ENCODE measurements around the gene STX7.

The STX7 gene

DNA sequence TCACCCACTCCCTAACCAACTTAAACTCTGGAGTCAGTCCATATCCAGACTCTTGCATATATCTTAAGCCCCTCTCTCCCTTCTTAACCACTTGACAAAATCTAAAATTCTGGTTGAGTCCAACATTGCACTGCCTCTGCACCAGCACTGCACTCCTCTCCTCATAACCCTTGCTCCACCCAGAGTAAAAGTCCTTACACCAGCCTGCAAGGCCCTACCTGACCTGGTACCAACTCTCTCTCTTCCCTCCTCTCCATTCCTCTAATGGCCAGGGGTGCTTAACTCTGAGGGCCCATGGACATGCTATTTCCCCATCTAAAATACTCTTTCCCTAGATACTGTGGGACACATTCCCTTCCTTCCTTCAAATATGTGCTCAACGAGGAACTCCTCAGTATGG lies 21.0 kb downstream of the STX7 start:
- Histone ChIP-seq H3K27me3 (ENCODE audit: control insufficient read depth in 1 of 2, insufficient read depth in 2 of 2, low read length in 2 of 2) (no peaks in the 10 kb centered on the region), H3K9me3 (ENCODE audit: control insufficient read depth in 1 of 2, low read length in 2 of 2) (no peaks in the 10 kb centered on the region), H3K36me3 (ENCODE audit: control insufficient read depth in 1 of 2, insufficient read depth in 2 of 2, low read length in 2 of 2) (peaks cover 0 to 8% of the 10 kb centered on the region in 2 donors), H3K27ac (ENCODE audit: low read depth, low read length) (no peak overlapping the region), H3K9ac (ENCODE audit: low read depth in 1 of 2, low read length in 2 of 2) (no peak overlapping the region), H3K4me3 (ENCODE audit: low read depth in 1 of 2, low read length in 2 of 2) (no peak overlapping the region), H3K4me1 (ENCODE audit: control insufficient read depth in 1 of 2, insufficient read depth in 2 of 2, low read length in 2 of 2) (peaks cover 3 to 14% of the 10 kb centered on the region in 2 donors)

DNA sequence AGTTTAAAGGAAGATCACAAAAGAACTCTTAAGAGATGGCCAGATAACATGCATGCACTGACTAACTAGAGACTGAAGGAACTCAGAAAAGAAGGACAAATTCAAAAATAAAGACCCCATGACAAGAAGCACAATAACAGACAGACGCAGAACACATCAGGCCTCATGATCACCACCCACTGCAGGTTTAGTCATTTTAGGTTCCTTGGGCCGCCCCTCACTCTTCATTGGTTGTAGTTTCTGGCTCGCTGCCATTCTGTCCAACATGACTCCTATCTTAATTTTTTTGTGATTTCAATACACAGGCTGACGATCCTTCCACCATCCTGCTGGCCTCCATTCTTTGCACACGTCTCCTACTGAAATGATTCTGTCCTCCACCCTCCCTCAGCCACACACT lies 21.6 kb downstream of the STX7 start:
- no peak overlapping the region for H3K4me3 ChIP-seq (ENCODE audit: low read depth in 1 of 2, low read length in 2 of 2)
- no peak overlapping the region for H3K27ac ChIP-seq (ENCODE audit: low read depth, low read length)
- no peaks in the 10 kb centered on the region for H3K9me3 ChIP-seq (ENCODE audit: control insufficient read depth in 1 of 2, low read length in 2 of 2)
- H3K4me1 ChIP-seq (ENCODE audit: control insufficient read depth in 1 of 2, insufficient read depth in 2 of 2, low read length in 2 of 2) = peaks cover 3 to 9% of the 10 kb centered on the region in 2 donors
- H3K27me3 ChIP-seq (ENCODE audit: control insufficient read depth in 1 of 2, insufficient read depth in 2 of 2, low read length in 2 of 2) = no peaks in the 10 kb centered on the region
- peaks cover 0 to 8% of the 10 kb centered on the region in 2 donors for H3K36me3 ChIP-seq (ENCODE audit: control insufficient read depth in 1 of 2, insufficient read depth in 2 of 2, low read length in 2 of 2)
- no peak overlapping the region for H3K9ac ChIP-seq (ENCODE audit: low read depth in 1 of 2, low read length in 2 of 2)

DNA sequence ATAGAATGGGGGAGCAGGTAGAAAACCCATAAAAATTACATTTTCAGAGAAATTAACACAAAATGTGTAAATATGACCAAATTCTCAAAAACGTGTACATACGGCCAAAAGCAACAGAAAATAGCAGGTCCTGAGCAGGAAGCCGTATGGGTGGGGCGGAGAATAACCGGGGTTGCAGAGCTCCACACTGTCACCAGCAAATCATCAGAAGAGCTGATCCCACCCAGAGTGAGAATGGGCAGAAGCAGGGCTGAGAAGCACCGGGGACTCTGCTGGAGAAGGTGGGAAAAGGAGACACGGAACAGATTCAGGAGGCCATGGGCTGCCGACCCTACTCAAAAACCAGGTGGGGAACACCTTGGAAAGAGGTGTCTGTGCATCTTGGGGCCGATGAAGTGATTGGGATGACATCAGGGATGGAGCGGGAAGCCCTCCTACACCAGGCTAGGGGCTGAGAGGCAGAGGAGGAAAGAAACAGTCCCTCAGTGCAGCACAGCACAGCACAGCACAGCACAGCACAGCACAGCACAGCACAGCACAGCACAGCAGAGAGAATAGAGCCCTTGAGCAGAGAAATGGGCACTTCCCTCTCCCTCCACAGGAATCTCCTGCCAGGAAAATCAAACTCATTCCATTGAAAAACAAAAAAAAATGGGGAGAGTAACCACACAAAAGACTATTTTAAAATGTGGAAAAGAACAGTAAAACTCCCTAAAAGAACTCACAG lies 22.3 kb downstream of the STX7 start:
- Histone ChIP-seq H3K27ac (ENCODE audit: low read depth, low read length) (no peak overlapping the region), H3K9me3 (ENCODE audit: control insufficient read depth in 1 of 2, low read length in 2 of 2) (no peaks in the 10 kb centered on the region), H3K27me3 (ENCODE audit: control insufficient read depth in 1 of 2, insufficient read depth in 2 of 2, low read length in 2 of 2) (no peaks in the 10 kb centered on the region), H3K9ac (ENCODE audit: low read depth in 1 of 2, low read length in 2 of 2) (no peak overlapping the region), H3K36me3 (ENCODE audit: control insufficient read depth in 1 of 2, insufficient read depth in 2 of 2, low read length in 2 of 2) (peaks cover 0 to 8% of the 10 kb centered on the region in 2 donors), H3K4me3 (ENCODE audit: low read depth in 1 of 2, low read length in 2 of 2) (no peak overlapping the region), H3K4me1 (ENCODE audit: control insufficient read depth in 1 of 2, insufficient read depth in 2 of 2, low read length in 2 of 2) (peaks cover 3 to 9% of the 10 kb centered on the region in 2 donors)

DNA sequence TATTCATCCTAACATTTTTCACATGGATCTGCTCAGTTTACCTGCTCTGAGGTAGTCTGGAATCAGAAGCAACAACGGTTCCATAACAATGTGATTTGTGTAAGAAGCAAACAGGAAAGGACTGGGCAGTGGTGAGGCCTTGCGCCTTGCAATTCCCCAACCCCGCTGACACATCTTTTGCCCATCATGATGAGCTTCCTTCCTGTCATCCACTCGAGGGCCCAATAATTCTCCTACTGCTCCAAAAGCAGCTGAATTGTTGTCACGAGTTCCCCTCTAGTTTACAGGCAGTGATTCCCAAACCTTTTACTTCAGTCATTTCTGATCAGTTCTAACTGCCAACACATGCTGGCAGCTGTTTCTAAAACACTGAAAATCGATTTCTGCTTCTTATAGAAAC lies 22.9 kb downstream of the STX7 start:
- H3K4me3 ChIP-seq (ENCODE audit: low read depth in 1 of 2, low read length in 2 of 2) = no peak overlapping the region
- no peaks in the 10 kb centered on the region for H3K9me3 ChIP-seq (ENCODE audit: control insufficient read depth in 1 of 2, low read length in 2 of 2)
- H3K27ac ChIP-seq (ENCODE audit: low read depth, low read length) = no peak overlapping the region
- peaks cover 3 to 9% of the 10 kb centered on the region in 2 donors for H3K4me1 ChIP-seq (ENCODE audit: control insufficient read depth in 1 of 2, insufficient read depth in 2 of 2, low read length in 2 of 2)
- H3K9ac ChIP-seq (ENCODE audit: low read depth in 1 of 2, low read length in 2 of 2) = no peak overlapping the region
- H3K36me3 ChIP-seq (ENCODE audit: control insufficient read depth in 1 of 2, insufficient read depth in 2 of 2, low read length in 2 of 2) = peaks cover 0 to 8% of the 10 kb centered on the region in 2 donors
- H3K27me3 ChIP-seq (ENCODE audit: control insufficient read depth in 1 of 2, insufficient read depth in 2 of 2, low read length in 2 of 2) = no peaks in the 10 kb centered on the region

DNA sequence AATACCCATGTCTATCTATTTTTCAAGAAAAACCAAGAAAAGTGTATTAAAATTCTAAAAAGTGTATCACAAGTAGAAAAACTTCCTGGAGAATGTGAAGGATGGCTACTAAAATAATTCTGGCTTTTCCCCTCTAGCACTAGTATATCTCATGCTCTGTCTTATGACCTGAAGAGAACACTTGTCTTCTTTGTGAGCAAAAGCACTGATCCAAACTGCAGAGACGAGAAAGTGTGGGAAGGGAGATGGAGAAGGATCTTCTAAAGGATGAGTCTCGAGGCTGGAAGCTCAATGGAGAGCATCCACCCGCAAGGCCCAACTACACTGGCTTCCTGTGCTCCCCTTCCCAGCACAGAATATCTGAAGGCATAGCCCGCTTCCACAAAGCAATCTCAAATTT lies 23.5 kb downstream of the STX7 start:
- peaks cover 3 to 5% of the 10 kb centered on the region in 2 donors for H3K4me1 ChIP-seq (ENCODE audit: control insufficient read depth in 1 of 2, insufficient read depth in 2 of 2, low read length in 2 of 2)
- H3K27me3 ChIP-seq (ENCODE audit: control insufficient read depth in 1 of 2, insufficient read depth in 2 of 2, low read length in 2 of 2) = no peaks in the 10 kb centered on the region
- H3K36me3 ChIP-seq (ENCODE audit: control insufficient read depth in 1 of 2, insufficient read depth in 2 of 2, low read length in 2 of 2) = peaks cover 0 to 4% of the 10 kb centered on the region in 2 donors
- no peaks in the 10 kb centered on the region for H3K9me3 ChIP-seq (ENCODE audit: control insufficient read depth in 1 of 2, low read length in 2 of 2)
- H3K9ac ChIP-seq (ENCODE audit: low read depth in 1 of 2, low read length in 2 of 2) = no peak overlapping the region
- no peak overlapping the region for H3K27ac ChIP-seq (ENCODE audit: low read depth, low read length)
- no peak overlapping the region for H3K4me3 ChIP-seq (ENCODE audit: low read depth in 1 of 2, low read length in 2 of 2)

DNA sequence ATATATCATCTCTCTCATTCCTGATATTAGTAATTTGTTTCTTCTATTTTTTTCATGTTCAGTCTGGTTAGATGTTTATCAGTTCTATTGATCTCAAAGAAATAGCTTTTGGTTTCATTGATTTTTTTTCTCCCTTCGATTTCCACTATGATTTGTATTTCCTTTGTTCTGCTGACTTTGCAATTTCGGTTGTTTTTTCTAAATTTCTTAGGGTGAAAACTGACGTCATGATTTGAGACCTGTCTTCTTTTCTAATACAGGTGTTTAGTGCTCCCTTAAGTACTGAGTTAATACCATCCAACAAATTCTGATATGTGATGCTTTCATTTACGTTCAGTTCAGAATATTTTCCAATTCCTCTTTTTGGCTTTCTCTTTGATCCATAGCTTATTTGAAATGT lies 25.2 kb downstream of the STX7 start:
- Histone ChIP-seq H3K4me1 (ENCODE audit: control insufficient read depth in 1 of 2, insufficient read depth in 2 of 2, low read length in 2 of 2) (peaks cover 3 to 5% of the 10 kb centered on the region in 2 donors), H3K9ac (ENCODE audit: low read depth in 1 of 2, low read length in 2 of 2) (no peak overlapping the region), H3K27ac (ENCODE audit: low read depth, low read length) (no peak overlapping the region), H3K27me3 (ENCODE audit: control insufficient read depth in 1 of 2, insufficient read depth in 2 of 2, low read length in 2 of 2) (no peaks in the 10 kb centered on the region), H3K4me3 (ENCODE audit: low read depth in 1 of 2, low read length in 2 of 2) (no peak overlapping the region), H3K9me3 (ENCODE audit: control insufficient read depth in 1 of 2, low read length in 2 of 2) (no peaks in the 10 kb centered on the region), H3K36me3 (ENCODE audit: control insufficient read depth in 1 of 2, insufficient read depth in 2 of 2, low read length in 2 of 2) (peaks cover 0 to 3% of the 10 kb centered on the region in 2 donors)

DNA sequence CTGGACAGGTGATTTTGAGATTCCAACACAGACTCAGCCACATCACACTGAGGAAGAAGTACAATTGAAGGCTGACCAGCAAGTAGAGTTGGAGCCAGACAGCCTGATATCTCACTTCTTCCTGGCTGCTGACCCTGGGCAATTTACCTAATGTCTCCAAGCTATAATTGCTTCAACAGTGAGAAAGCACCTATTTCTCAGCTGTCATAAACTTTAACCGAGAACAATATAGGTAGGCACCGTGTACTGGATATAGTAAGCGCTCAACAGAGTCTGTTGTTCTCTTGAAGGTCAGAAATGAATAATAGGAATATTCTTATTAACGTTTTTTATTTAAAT lies 28.3 kb downstream of the STX7 start:
- Histone ChIP-seq H3K27me3 (ENCODE audit: control insufficient read depth in 1 of 2, insufficient read depth in 2 of 2, low read length in 2 of 2) (no peaks in the 10 kb centered on the region), H3K36me3 (ENCODE audit: control insufficient read depth in 1 of 2, insufficient read depth in 2 of 2, low read length in 2 of 2) (peaks cover 0 to 11% of the 10 kb centered on the region in 2 donors), H3K9me3 (ENCODE audit: control insufficient read depth in 1 of 2, low read length in 2 of 2) (no peaks in the 10 kb centered on the region), H3K9ac (ENCODE audit: low read depth in 1 of 2, low read length in 2 of 2) (no peak overlapping the region), H3K4me3 (ENCODE audit: low read depth in 1 of 2, low read length in 2 of 2) (no peak overlapping the region), H3K4me1 (ENCODE audit: control insufficient read depth in 1 of 2, insufficient read depth in 2 of 2, low read length in 2 of 2) (peaks cover 0 to 12% of the 10 kb centered on the region in 2 donors), H3K27ac (ENCODE audit: low read depth, low read length) (no peak overlapping the region)

DNA sequence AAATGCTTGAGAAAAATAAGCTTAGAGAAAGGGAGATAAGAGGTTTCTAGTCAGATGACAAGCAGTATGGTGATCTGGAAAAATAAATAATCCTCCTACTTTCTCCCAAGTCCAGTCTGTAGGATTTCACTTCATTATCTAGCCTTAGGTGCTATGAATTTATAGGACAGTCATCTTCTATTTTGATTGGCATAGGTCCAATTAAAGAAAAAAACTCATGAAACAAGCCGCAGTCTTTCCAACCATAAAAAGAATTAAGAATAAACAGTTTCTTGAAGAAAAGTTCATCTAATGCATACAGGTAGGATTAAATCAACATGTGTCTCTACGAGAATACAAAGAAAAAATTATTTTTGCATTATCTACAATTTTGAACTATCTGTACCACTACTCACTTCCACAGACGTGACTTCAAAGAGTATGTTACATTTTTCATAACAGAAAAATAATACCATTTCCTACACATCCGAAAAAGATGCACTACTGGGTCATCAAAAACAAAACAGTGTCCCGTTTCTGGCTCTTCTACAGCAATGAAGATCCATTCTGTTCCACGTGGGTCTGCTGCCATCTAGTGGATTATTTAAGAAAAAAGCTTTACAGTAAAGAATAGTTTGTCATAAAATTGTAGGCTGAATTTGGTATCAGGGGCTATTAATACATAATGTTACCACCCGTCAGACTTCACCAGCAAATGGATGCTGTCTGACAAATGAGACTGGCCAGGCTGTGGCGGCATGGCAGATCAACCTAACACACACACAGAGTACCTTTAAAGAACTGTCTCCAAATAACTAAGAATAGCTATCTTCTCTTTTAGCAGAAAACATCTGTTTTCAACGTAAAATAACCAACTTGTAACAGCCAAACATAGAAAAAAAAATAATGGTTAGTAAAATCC lies 28.9 kb downstream of the STX7 start:
- Histone ChIP-seq H3K4me3 (ENCODE audit: low read depth in 1 of 2, low read length in 2 of 2) (no peak overlapping the region), H3K4me1 (ENCODE audit: control insufficient read depth in 1 of 2, insufficient read depth in 2 of 2, low read length in 2 of 2) (peaks cover 0 to 12% of the 10 kb centered on the region in 2 donors), H3K36me3 (ENCODE audit: control insufficient read depth in 1 of 2, insufficient read depth in 2 of 2, low read length in 2 of 2) (peaks cover 0 to 11% of the 10 kb centered on the region in 2 donors), H3K27me3 (ENCODE audit: control insufficient read depth in 1 of 2, insufficient read depth in 2 of 2, low read length in 2 of 2) (no peaks in the 10 kb centered on the region), H3K9me3 (ENCODE audit: control insufficient read depth in 1 of 2, low read length in 2 of 2) (no peaks in the 10 kb centered on the region), H3K9ac (ENCODE audit: low read depth in 1 of 2, low read length in 2 of 2) (no peak overlapping the region), H3K27ac (ENCODE audit: low read depth, low read length) (no peak overlapping the region)

DNA sequence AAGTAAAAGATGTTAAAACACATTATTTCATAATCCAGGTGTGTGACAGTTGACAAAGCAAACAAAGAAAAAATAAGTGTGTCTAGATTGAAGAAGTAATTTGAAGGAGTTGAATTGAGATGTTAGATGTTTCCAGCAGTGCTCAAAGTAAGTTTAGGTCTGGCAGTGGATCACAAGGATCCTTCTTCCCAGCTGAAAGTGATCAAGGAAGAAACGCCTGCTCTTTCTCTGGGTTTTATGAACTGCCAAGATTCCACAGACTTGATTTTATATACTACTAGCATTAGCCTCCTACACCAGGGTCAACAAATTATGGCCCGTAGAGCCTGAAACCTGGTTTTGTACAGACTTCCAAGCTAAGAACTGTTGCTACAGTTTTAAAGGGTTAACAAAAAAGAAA lies 30.3 kb downstream of the STX7 start:
- H3K36me3 ChIP-seq (ENCODE audit: control insufficient read depth in 1 of 2, insufficient read depth in 2 of 2, low read length in 2 of 2) = peaks cover 0 to 11% of the 10 kb centered on the region in 2 donors
- H3K27ac ChIP-seq (ENCODE audit: low read depth, low read length) = no peak overlapping the region
- no peak overlapping the region for H3K9ac ChIP-seq (ENCODE audit: low read depth in 1 of 2, low read length in 2 of 2)
- peaks cover 0 to 6% of the 10 kb centered on the region in 2 donors for H3K4me1 ChIP-seq (ENCODE audit: control insufficient read depth in 1 of 2, insufficient read depth in 2 of 2, low read length in 2 of 2)
- H3K4me3 ChIP-seq (ENCODE audit: low read depth in 1 of 2, low read length in 2 of 2) = no peak overlapping the region
- H3K9me3 ChIP-seq (ENCODE audit: control insufficient read depth in 1 of 2, low read length in 2 of 2) = no peaks in the 10 kb centered on the region
- no peaks in the 10 kb centered on the region for H3K27me3 ChIP-seq (ENCODE audit: control insufficient read depth in 1 of 2, insufficient read depth in 2 of 2, low read length in 2 of 2)

DNA sequence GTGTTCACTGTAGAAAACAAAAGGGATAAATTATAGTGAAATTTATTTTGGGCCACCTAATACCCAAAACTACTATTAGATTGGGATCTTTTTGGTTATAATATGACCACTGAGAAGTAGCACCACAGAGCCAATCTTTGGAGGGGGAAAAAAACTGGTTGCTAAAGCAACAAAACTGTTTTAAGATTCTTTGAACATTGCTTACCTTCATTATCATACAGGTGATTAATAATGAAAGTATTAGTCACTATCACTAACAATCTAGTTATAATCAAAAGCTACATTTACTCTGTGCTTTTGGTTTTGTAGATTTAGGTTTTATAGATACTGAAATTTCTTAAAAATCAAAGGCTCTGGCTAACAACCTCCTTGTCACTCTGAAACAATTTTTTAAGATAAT lies 31.7 kb downstream of the STX7 start:
- no peak overlapping the region for H3K27ac ChIP-seq (ENCODE audit: low read depth, low read length)
- no peaks in the 10 kb centered on the region for H3K27me3 ChIP-seq (ENCODE audit: control insufficient read depth in 1 of 2, insufficient read depth in 2 of 2, low read length in 2 of 2)
- H3K9ac ChIP-seq (ENCODE audit: low read depth in 1 of 2, low read length in 2 of 2) = no peak overlapping the region
- no peak overlapping the region for H3K4me3 ChIP-seq (ENCODE audit: low read depth in 1 of 2, low read length in 2 of 2)
- peaks cover 0 to 11% of the 10 kb centered on the region in 2 donors for H3K36me3 ChIP-seq (ENCODE audit: control insufficient read depth in 1 of 2, insufficient read depth in 2 of 2, low read length in 2 of 2)
- H3K4me1 ChIP-seq (ENCODE audit: control insufficient read depth in 1 of 2, insufficient read depth in 2 of 2, low read length in 2 of 2) = peaks cover 0 to 6% of the 10 kb centered on the region in 2 donors
- no peaks in the 10 kb centered on the region for H3K9me3 ChIP-seq (ENCODE audit: control insufficient read depth in 1 of 2, low read length in 2 of 2)
